IMR-90 (cell line): ENCODE measurements around the gene ZFHX3.

Experiments used
- BHLHE40 ChIP-seq: fragments of 150-350 bp; IDR thresholded peaks from 2 replicates; pipeline ENCODE4 v1.6.1; 2016; ENCODE audit warnings: mild to moderate bottlenecking, low read depth, low read length
- CEBPB ChIP-seq: IDR thresholded peaks from 2 replicates; pipeline ENCODE4 v1.6.1; 2012; ENCODE audit warnings: low read depth, low read length, improper control_type of control experiment
- CHD1 ChIP-seq: IDR thresholded peaks from 2 replicates; pipeline ENCODE4 v1.6.1; 2012; ENCODE audit warnings: low read depth, low read length, improper control_type of control experiment
- FOS ChIP-seq: fragments of 150-350 bp; IDR thresholded peaks from 2 replicates; pipeline ENCODE4 v1.6.1; 2016; ENCODE audit warnings: low read depth, low read length
- MAFK ChIP-seq: IDR thresholded peaks from 2 replicates; pipeline ENCODE4 v1.6.1; 2012; ENCODE audit warnings: low read depth, low read length, improper control_type of control experiment
- MAZ ChIP-seq: IDR thresholded peaks from 2 replicates; pipeline ENCODE4 v1.6.1; 2012; ENCODE audit warnings: low read depth, mild to moderate bottlenecking, low read length, improper control_type of control experiment, moderate library complexity, borderline replicate concordance
- POLR2A ChIP-seq: IDR thresholded peaks from 2 replicates; pipeline ENCODE4 v1.6.1; 2012; ENCODE audit warnings: mild to moderate bottlenecking, low read depth, low read length
- RAD21 ChIP-seq: IDR thresholded peaks from 2 replicates; pipeline ENCODE4 v1.6.1; 2012; ENCODE audit warnings: low read length, improper control_type of control experiment
- RCOR1 ChIP-seq: IDR thresholded peaks from 2 replicates; pipeline ENCODE4 v1.6.1; 2012; ENCODE audit warnings: mild to moderate bottlenecking, low read length, improper control_type of control experiment; ENCODE audit not compliant: insufficient replicate concordance
- RFX5 ChIP-seq: IDR thresholded peaks from 2 replicates; pipeline ENCODE4 v1.8.0; 2012; ENCODE audit warnings: low read depth, mild to moderate bottlenecking, low read length, moderate library complexity
- SMC3 ChIP-seq: fragments of 150-350 bp; IDR thresholded peaks from 2 replicates; pipeline ENCODE4 v1.6.1; 2016; ENCODE audit warnings: low read depth, mild to moderate bottlenecking, antibody characterized with exemption, low read length, moderate library complexity
- TF ChIP-seq, protein P1 (sequence below): fragments of 150-350 bp; IDR thresholded peaks from 2 replicates; pipeline ENCODE4 v1.6.1; 2017; ENCODE audit warnings: mild to moderate bottlenecking, antibody characterized with exemption, low read length, low read depth
- TF ChIP-seq, protein P2 (sequence below): conservative IDR thresholded peaks from 2 replicates; pipeline ENCODE4 v1.5.1; 2012; ENCODE audit warnings: mild to moderate bottlenecking, low read depth, low read length, improper control_type of control experiment
- TF ChIP-seq, protein P3 (sequence below): fragments of 150-350 bp; IDR thresholded peaks from 2 replicates; pipeline ENCODE4 v1.6.1; 2016; ENCODE audit warnings: low read depth, mild to moderate bottlenecking, low read length, moderate library complexity, borderline replicate concordance

DNA sequence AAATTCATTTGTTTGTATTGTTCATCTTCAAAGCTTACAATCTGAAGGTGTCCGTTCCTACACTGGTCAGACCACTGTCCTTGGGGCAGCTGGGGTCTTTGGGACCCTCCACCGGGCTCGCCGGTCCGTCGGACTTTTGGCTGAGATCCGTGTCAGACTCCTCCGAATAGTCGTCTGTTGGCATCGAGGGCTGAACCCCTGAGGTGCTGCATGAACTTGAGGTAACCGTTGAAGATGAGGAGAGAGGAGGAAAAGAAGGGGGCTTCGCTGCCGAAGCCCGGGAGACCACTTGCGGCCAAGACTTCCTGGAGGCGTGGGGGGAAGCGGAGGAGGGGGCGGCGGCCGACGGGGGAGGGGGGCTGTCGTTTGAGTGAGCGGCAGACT lies 260.8 kb downstream of the ZFHX3 start:
- TF ChIP-seq, protein P1, sequence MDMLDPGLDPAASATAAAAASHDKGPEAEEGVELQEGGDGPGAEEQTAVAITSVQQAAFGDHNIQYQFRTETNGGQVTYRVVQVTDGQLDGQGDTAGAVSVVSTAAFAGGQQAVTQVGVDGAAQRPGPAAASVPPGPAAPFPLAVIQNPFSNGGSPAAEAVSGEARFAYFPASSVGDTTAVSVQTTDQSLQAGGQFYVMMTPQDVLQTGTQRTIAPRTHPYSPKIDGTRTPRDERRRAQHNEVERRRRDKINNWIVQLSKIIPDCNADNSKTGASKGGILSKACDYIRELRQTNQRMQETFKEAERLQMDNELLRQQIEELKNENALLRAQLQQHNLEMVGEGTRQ: no peak
- TF ChIP-seq, protein P2, sequence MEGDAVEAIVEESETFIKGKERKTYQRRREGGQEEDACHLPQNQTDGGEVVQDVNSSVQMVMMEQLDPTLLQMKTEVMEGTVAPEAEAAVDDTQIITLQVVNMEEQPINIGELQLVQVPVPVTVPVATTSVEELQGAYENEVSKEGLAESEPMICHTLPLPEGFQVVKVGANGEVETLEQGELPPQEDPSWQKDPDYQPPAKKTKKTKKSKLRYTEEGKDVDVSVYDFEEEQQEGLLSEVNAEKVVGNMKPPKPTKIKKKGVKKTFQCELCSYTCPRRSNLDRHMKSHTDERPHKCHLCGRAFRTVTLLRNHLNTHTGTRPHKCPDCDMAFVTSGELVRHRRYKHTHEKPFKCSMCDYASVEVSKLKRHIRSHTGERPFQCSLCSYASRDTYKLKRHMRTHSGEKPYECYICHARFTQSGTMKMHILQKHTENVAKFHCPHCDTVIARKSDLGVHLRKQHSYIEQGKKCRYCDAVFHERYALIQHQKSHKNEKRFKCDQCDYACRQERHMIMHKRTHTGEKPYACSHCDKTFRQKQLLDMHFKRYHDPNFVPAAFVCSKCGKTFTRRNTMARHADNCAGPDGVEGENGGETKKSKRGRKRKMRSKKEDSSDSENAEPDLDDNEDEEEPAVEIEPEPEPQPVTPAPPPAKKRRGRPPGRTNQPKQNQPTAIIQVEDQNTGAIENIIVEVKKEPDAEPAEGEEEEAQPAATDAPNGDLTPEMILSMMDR: no peak
- TF ChIP-seq, protein P3, sequence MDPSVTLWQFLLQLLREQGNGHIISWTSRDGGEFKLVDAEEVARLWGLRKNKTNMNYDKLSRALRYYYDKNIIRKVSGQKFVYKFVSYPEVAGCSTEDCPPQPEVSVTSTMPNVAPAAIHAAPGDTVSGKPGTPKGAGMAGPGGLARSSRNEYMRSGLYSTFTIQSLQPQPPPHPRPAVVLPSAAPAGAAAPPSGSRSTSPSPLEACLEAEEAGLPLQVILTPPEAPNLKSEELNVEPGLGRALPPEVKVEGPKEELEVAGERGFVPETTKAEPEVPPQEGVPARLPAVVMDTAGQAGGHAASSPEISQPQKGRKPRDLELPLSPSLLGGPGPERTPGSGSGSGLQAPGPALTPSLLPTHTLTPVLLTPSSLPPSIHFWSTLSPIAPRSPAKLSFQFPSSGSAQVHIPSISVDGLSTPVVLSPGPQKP: no peak
- TF ChIP-seq MAFK: no peak
- TF ChIP-seq FOS: no peak
- no peak for TF ChIP-seq SMC3
- TF ChIP-seq RFX5: no peak
- TF ChIP-seq POLR2A: no peak
- TF ChIP-seq CHD1: no peak
- no peak for TF ChIP-seq MAZ
- TF ChIP-seq BHLHE40: no peak
- TF ChIP-seq RCOR1: no peak
- TF ChIP-seq CEBPB: no peak
- TF ChIP-seq RAD21: no peak
